Measurements from ENCODE around the gene SYF2.
"Not testable (repeated sequence)": the region's sequence is repeated elsewhere in the genome, so short reads cannot be mapped to it uniquely, and the experiment has no call there.

SYF2 gene

DNA sequence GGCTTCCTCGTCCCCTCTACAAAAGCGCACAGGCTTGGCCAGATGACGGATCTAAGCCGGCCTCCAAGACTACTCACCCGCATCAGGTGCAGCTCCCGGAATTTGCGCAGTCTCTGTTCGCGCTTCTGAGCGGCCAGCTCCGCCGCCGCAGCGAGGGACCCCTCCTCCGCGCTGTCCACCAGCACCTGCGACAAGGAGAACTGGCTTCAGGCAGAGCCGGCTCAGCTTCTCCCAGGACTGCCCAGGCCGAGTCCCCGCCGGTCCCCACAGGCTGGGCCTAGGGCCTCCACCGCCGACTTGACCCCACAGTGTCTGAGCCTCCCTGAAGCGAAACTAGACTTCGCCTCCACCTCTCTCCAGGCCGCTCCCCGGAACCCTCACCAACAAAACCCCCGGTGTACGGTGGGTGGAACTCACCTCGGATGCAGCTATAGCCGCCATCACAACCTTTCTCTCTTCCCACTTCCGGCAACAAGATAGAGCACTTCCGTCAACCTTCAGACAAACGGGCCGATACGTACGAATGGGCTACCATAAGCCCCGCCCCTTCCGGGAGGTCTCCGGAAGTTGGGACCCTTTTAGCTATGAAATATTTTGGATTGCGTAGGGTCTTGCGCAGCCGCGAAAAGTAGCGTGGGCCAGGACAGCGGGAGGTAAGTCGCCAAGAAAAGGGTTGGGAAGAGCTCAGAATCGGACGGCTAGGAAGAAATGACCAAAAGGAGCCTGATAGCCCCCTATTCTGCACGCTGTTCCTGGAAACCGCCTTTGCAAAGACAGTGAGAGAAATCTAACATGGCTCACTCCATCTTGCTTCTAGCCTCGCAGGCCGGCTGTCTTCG is at the start of gene SYF2:
SYF2 (minus strand) TSS at position 476 of the 839 bp plus-strand sequence; CDS start at position 441, 35 bp downstream.
- peak; percentile 93 for DNase-seq

- not testable (repeated sequence) for DNase-seq
These were observed 47.4 kb upstream of the SYF2 start for GRCh38 chr1:25279693-25280111.

DNA sequence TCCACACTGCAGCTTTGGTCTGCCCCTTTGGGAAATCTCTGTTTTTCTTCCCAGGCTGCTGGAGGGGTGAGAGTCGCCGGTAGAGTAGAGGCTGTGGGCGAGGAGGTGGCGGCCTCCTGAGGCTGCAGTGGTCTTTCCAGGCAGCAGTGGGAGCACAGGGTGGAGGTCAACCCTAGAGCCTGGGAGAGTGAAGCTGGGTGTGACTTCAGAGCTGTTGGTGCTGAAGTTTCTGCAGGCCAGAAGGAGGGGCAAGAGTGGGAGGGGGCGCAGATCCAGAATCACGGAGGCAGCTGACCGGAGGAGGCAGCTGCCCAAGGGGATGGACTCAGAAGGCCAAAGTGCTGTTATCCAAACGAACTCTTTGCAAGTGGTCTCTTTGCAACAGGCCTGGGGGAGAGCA is 46.5 kb upstream of the SYF2 start:
- not testable (repeated sequence) for DNase-seq

- not testable (repeated sequence) for DNase-seq
These were observed 46.1 kb upstream of the SYF2 start for GRCh38 chr1:25278358-25278757.

- not testable (repeated sequence) for DNase-seq
These were observed 45.0 kb upstream of the SYF2 start for GRCh38 chr1:25277295-25277694.

GRCh38 chr1:25275648-25276047 is 43.3 kb upstream of the SYF2 start:
- not testable (repeated sequence) for DNase-seq

GRCh38 chr1:25272238-25272637 is 39.9 kb upstream of the SYF2 start, which contains the start of gene RHD:
Gene RHD (plus strand): TSS chr1:25272509. CDS start chr1:25272548, 39 bp downstream.
- not testable (repeated sequence) for DNase-seq

- not testable (repeated sequence) for DNase-seq
These were observed 36.0 kb upstream of the SYF2 start for GRCh38 chr1:25268143-25268760.

- DNase-seq: peak; percentile 90
These were observed 35.2 kb upstream of the SYF2 start for GRCh38 chr1:25267288-25268142.

- peak; percentile 28 for DNase-seq
These were observed 34.4 kb upstream of the SYF2 start for GRCh38 chr1:25266554-25267287.

- not testable (repeated sequence) for DNase-seq
These were observed 28.0 kb upstream of the SYF2 start for GRCh38 chr1:25260336-25260735.

DNA sequence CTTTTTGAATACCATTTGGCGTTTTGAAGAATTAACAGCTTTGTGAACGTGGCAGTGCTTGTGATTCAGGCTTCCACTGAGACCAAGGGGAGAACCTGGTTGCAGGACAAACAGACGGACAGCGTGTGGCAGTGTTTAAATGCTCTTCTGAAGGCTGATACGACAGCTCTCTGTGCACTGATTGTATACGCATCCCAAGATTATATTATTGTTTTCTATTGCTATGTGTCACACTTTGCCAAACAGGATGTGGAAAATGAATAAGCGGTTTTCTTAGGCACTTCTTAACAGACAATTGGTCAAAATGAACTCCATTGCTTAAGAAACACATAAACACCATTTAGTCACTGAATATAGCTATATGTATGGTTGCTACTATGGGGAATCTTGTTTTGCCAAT is 27.5 kb upstream of the SYF2 start:
- DNase-seq: not testable (repeated sequence)

- DNase-seq: no peak
These were observed 24.9 kb upstream of the SYF2 start for GRCh38 chr1:25257196-25257595.

DNA sequence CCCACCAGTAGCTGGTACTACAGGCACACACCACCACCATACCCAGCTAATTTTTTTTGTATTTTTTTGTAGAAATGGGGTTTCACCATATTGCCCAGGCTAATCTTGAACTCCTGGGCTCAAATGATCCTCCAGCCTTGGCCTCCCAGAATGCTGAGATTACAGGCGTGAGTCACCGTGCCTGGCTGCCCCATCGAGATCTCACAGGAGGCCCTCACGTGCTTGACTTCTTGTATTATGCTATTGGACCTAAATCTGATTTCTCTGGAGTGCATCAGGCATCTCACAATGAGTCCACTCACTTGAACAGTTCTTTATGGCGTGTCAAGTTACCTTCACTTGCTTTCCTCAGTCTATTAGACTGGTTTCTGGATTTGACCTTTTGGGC is 24.3 kb upstream of the SYF2 start:
- no peak for DNase-seq

- no peak for DNase-seq
These were observed 23.6 kb upstream of the SYF2 start for GRCh38 chr1:25255706-25256577.

DNA sequence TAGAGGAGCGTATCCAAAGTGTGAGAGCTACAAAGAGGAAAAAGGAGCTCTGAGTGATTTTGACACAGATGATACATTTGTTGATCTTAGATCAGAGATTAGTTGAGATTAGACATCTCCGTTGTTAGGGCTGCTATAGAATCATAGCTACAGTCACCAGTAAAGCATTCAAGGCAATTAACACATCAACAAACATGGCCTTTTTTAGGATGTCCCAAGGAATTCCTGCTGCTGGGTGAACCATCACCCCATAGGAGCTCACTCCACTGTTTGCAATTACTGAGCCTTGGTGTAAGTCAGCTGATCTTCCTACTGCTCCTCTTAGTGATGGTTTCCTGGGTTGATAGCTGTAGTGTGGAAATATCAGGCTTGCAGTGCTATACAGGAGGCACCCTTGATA is 21.6 kb upstream of the SYF2 start:
- DNase-seq: no peak

- no peak for DNase-seq
These were observed 15.8 kb upstream of the SYF2 start for GRCh38 chr1:25247829-25248754.

- DNase-seq: peak; percentile 100
These were observed 14.9 kb upstream of the SYF2 start, which contains the start of gene RSRP1 for GRCh38 chr1:25247024-25247828. Gene RSRP1 (minus strand): TSS chr1:25247454. CDS start chr1:25246963, 491 bp downstream.

- DNase-seq: peak; percentile 42
These were observed 14.3 kb upstream of the SYF2 start for GRCh38 chr1:25246600-25247023.

Measured in CD4-positive, alpha-beta T cell treated with Interleukin-10 for 1 hour (primary cell).